Endothelial cell of hepatic sinusoid (primary cell): ENCODE data around the gene PXK.
"Not testable (repeated sequence)": the region's sequence is repeated elsewhere in the genome, so short reads cannot be mapped to it uniquely, and the experiment has no call there.

Source experiments
- in situ Hi-C: cut with HindIII; loops from 2 replicates; pipeline ENCODE4 v1.10.0; 2017; ENCODE audit warnings: low sequenced_read_pairs

The PXK gene

DNA sequence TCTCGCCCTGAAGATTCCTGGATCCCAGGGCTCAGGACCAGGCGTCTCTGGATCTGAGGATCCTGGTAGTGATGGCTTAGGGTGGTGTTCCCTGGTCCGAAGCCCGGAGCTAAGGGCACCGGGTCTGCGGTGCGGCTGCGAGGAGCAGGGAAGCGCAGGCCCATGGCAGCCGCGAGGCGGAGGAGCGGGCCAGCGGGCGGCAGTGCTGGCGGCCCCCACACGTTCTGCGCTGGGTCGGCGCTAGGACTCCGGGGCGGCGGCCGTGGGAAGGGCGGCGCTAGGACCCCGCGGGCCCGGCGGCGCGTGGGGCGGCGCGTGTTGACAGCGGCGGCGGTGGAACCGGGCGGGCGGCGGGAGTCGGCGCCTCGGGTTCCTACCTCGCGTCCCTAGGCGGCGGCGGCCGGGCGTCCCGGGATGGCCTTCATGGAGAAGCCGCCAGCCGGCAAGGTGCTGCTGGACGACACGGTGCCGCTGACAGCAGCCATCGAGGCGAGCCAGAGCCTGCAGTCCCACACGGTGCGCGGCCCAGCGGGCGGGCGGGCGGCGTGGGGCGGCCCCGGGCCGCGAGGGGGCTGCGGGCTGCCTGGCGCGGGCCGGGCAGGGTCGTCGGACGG is at the start of gene PXK:
PXK (plus strand) TSS at position 318 of the 614 bp plus-strand sequence; CDS start at position 415, 97 bp downstream.
- in situ Hi-C loops = no loop called here

- in situ Hi-C loops = no loop called here
Measured at GRCh38 chr3:58285334-58285733, 47.4 kb upstream of the PXK start.

- in situ Hi-C loops = no loop called here
Measured at GRCh38 chr3:58287354-58287753, 45.3 kb upstream of the PXK start.

- in situ Hi-C loops = no loop called here
Measured at GRCh38 chr3:58288011-58288728, 44.5 kb upstream of the PXK start.

DNA sequence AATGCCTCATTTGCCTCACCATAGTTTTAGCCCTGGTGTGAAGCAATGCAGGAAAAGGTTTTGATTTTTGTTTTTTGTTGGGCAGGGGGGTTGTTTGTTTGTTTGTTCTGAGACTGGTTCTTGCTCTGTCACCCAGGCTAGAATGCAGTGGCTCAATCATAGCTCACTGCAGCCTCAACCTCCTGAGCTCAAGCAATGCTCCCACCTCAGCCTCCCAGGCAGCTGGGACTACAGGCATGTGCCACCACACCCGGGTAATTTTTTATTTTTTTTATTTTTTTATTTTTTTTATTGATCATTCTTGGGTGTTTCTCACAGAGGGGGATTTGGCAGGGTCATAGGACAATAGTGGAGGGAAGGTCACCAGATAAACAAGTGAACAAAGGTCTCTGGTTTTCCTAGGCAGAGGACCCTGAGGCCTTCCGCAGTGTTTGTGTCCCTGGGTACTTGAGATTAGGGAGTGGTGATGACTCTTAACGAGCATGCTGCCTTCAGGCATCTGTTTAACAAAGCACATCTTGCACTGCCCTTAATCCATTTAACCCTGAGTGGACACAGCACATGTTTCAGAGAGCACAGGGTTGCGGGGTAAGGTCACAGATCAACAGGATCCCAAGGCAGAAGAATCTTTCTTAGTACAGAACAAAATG is 43.6 kb upstream of the PXK start:
- in situ Hi-C loops = not testable (repeated sequence)

GRCh38 chr3:58290446-58290845 is 42.2 kb upstream of the PXK start:
- in situ Hi-C loops = not testable (repeated sequence)

DNA sequence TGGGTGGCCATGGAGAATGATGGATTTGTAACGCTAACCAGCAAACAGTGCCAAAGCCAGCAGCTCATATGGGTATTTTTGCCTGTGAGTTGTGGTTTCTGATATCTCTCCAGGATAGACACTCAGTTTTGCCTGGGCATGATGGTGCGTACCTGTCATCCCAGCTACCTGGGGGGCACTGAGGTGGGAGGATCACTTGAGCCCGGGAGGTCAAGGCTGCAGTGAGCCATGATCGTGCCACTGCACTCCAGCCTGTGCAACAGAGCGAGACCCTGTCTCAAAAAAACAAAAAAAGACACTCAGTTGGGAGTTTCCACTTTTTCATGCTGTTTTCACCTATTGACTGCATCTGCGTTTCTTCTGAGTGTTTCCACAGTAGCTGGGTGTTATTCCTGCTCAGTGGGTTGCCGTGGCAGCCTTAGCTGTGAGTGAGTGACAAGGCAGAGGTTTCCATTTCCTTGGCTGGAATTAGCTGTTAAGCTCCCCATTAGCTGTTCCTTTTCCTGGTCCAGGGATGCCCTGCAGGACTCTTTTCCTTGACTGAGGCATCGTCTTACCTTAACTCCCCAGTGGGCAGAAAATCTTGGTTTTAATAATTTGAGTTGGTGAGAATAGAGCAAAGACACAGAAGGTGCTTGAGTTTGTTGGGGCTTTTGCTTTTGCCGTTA is 40.9 kb upstream of the PXK start:
- in situ Hi-C loops = no loop called here

DNA sequence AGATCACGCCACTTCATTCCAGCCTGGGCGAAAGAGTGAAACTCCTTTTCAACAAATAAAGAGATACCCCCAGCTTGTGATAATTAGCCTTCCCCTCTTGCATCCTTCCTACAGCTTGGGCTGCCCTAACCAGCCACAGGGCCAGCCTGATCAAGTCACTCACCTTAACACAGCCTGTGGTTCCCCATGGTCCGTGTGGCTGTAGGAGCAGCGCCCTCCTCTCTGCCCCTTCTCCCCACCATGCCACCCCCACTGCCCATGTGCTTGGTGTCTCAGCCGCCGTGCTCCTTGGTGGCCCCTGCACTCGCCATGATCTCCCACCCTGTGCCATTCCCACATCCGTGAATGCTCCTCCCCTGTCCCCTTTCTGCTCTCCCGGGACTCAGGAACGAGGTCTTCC is 39.8 kb upstream of the PXK start:
- in situ Hi-C loops = no loop called here

GRCh38 chr3:58293516-58293915 is 39.2 kb upstream of the PXK start:
- in situ Hi-C loops = no loop called here

DNA sequence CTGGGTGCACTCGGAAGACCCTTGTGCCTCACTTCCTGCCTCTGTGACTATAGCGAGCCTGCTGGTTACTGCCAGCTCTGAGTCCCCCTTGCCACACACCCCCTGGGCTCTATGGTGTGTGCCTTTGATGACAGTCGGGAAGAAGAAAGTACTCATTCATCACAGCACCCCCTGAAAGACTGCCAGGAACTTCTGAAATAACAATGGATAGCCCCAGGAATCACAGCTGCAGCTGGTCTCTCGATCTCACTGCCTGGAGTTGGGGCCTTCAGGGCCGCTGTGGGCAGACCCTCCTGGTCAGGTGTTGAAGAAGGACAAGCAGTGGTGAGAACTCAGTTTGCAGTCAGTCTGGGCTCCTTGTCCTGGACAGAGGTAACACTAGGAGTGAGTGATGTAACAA is 36.4 kb upstream of the PXK start:
- in situ Hi-C loops = no loop called here

DNA sequence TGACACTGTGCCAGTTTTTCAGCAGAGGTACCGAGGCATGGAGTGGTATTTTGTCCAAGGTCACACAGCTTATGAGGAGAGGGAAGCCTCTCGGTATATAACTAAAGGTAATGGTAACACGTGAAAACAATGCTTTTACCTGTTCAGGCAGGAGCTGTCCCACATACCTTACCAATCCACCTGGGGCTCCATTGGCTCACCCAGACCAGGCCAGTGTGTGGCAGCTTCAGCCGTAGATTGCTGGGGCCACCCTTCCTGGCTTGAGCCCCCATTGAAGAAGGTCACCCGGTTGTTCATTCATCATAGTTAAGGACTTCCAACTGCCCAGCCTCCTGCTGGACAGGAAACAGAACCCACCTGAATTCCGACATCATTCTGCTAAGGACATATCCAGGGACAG is 35.8 kb upstream of the PXK start:
- in situ Hi-C loops = no loop called here

- in situ Hi-C loops = no loop called here
Measured at GRCh38 chr3:58298190-58298589, 34.5 kb upstream of the PXK start.

DNA sequence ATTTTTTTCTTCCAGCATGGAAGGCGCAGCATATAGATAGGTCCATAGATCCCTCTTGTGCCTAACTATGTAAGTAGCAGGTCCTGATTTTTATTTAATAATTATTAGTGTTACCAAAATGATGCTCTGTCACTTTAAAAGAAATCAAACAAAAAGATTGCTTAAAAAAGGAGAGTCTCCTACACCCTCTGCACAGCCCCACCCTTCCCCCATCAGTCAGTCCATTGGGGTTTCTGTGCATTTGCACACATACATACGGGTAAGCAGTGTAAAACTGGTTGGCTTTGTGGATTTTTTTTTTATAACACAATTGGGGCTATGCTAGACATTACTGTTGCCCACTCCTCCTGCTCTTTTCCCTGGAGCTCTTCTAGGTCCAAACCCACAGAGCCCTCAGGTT is 33.6 kb upstream of the PXK start:
- in situ Hi-C loops = no loop called here

DNA sequence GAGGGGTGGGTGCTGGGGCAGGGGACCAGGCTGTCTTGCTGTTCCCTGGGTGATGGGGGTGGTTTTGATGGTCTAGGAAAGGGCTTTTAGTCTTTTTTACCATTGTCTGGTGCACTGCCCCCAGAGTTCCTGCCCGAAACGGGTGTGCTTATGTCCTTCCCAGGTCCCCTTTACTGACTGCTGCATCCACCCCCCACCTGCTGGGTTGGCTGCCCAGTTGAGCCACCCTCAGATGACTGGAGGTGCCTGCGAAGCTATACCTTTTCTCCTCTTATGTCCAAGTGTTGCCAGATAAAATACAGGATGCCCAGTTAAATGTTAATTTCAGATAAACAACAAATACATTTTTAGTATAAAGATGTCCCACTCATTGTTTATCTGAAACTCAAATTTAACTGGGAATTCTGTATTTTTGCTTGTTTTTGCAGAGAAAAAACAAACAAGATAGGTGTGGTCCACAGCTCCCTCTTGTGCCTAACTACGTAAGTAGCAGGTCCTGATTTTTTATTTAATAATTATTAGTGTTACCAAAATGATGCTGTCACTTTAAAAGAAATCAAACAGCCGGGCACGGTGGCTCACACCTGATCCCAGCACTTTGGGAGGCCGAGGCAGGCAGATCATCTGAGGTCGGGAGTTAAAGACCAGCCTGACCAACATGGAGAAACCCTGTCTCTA is 32.7 kb upstream of the PXK start:
- in situ Hi-C loops = loop anchor here (5.0 kb wide), 2 partner anchors 78 to 108 kb away; no protein-coding TSS in a partner anchor

DNA sequence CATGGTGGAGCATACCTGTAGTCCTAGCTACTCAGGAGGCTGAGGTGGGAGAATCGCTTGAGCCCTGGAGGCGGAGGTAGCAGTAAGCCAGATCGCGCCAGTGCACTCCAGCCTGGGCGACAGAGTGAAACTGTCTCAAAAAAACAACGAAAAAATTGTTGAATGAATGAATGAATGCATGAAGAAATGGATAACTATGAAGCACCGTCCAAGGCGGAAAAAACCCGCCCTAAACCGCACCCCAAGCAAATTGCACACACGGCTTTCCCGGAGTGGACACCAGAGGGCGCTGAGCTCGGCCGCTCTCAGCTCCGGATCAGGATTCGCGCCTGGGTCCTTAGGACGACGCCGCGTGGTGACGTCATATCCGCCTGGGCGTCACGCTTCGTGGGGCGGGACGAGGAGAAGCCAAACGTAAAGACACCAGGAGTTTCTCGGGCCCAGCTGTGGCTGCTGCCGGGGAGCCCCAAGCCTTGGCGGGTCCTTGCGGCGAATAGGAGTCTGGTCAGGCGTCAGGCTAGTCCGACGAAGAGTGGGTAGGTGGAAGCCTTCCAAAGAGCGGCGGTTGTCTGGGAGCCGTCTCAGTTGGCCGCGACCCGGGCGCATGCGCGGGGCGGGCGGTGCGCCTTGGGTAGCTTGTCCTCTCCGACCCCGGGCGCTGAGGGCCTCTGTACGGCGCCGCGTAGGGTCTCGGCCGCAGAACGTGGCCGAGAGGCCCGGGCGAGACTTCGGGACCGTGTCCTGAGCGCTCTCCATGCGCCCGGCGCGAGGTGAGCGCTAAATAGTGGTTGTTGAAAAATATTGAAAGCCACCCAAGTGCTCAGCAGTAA is 26.6 kb upstream of the PXK start, which contains the start of the genes HTD2 and RPP14:
HTD2 (plus strand) TSS at position 639 of the 830 bp plus-strand sequence. CDS start 11,094 bp downstream, outside the sequence.
RPP14 (plus strand) TSS at position 364 of the 830 bp plus-strand sequence. CDS start 4,085 bp downstream, outside the sequence.
- in situ Hi-C loops = no loop called here

DNA sequence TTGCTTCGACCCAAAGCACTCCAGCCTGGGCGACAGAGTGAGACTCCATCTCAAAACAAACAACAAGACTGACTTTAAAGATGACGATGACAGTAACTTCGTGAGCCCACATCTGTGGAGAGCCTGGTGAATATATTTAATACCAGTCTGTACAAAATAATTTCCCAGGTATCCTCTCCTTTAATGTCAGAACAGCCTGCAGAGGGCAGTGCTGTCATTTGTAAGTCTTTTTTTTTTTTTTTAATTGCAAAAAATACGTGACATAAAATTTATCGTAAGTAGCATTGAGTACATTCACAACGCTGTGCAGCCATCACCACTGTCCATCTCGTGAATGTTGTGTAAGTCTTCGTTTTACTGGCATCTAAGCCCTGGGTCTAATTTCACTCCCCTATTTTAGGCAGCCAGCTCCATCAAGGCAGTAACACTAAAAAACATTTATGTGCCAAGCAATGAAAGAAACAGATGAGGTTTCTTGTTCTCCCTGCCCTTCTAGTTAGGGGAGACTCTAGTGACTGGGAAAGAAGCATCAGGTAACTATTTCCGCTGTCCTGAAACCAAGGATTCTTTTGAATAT is 25.0 kb upstream of the PXK start:
- in situ Hi-C loops = no loop called here

GRCh38 chr3:58308728-58309127 is 24.0 kb upstream of the PXK start:
- in situ Hi-C loops = no loop called here

DNA sequence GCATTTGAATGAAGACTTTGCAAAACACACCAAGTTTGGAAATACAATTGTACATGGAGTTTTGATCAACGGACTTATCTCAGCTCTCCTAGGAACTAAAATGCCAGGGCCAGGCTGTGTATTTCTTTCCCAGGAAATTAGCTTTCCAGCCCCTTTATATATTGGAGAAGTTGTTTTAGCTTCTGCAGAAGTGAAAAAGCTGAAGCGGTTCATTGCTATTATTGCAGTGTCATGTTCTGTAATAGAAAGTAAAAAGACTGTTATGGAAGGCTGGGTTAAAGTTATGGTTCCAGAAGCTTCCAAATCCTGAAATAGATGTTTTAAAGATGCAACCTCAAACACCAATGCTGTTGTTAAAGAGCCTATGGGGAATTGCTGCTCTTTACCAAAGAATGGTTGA is 14.9 kb upstream of the PXK start:
- in situ Hi-C loops = no loop called here

GRCh38 chr3:58321791-58322190 is 10.9 kb upstream of the PXK start:
- in situ Hi-C loops = loop anchor here (5.0 kb wide), 1 partner anchor 91 kb away; no protein-coding TSS in a partner anchor
